ENCODE data around the gene CENPC. TPM values are rescaled to one million over a fixed set of nuclear protein-coding genes. Genes with fewer than 3 reads are reported as not detected.

The CENPC gene
- polyA plus RNA-seq, 1 donor (not counting 4 experiments of a cell fraction or from before 2014, with no cell fraction given) = 7.9 TPM

DNA sequence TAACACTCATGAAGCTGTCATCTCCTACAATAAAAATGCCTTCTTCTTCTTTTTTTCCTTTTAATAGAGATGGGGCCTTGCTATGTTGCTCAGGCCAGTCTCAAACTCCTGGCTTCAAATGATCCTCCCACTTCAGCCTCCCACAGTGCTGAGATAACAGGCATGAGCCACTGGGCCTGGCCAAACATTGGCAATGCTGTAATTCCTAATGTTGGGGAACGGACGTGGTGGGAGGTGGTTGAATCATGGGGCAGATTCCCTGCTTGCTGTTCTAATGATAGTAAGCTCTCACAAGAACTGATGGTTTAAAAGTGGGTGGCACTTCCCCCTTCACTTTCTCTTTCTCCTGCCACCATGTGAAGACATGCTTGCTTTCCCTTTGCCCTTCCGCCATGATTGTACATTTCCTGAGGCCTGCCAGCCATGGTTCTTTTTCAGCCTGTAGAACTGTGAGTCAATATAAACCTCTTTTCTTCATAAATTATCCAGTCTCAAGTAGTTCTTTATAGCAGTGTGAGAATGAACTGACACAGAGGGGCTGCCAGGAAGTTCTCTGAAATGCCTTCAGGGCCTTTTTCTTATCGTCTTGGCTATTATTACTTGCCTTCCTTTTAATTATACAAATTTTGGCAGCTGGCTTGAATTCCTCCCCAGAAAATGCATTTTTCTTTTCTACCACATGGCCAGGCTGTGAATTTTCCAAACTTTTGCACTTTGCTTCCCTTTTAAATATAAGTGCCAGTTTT, 93.0 kb downstream of the CENPC start:
- no peak for DNase-seq (ENCODE audit: low read depth, low spot score)
- Histone ChIP-seq H3K9me3 (ENCODE audit: control insufficient read depth, low read depth, low read length) (no peaks in the 10 kb centered on the region), H3K79me2 (ENCODE audit: control insufficient read depth, insufficient read depth, low read length) (no peaks in the 10 kb centered on the region), H3K27me3 (ENCODE audit: control insufficient read depth, extremely low read depth, insufficient read depth, low read length) (no peaks in the 10 kb centered on the region), H3K4me1 (ENCODE audit: control insufficient read depth, extremely low read depth, insufficient read depth, low read length) (no peaks in the 10 kb centered on the region), H3K9ac (ENCODE audit: control insufficient read depth, extremely low read depth, insufficient read depth, low read length) (no peak overlapping the region), H3K9me1 (ENCODE audit: control insufficient read depth, extremely low read depth, insufficient read depth, low read length) (no peaks in the 10 kb centered on the region), H3K4me2 (ENCODE audit: control insufficient read depth, extremely low read depth, insufficient read depth, low read depth, low read length) (no peak overlapping the region), H4K20me1 (ENCODE audit: control insufficient read depth, extremely low read depth, insufficient read depth, low read length) (no peaks in the 10 kb centered on the region), H2AFZ (ENCODE audit: control insufficient read depth, low read length) (no peak overlapping the region), H3K4me3 (ENCODE audit: control insufficient read depth in 2 of 3, extremely low read depth in 1 of 3, insufficient read depth in 2 of 3, low read depth in 1 of 3, low read length in 3 of 3) (no peak overlapping the region), H3K27ac (ENCODE audit: control insufficient read depth, insufficient read depth, low read length) (no peak overlapping the region), H3K36me3 (ENCODE audit: control insufficient read depth in 2 of 2, extremely low read depth in 1 of 2, insufficient read depth in 2 of 2, low read length in 2 of 2) (no peaks in the 10 kb centered on the region)
- dilution Hi-C loops (cut with MboI; ENCODE audit: extremely low pct_ligation_motif_present, low sequenced_read_pairs) = no loop called here
- FAIRE-seq = no peak
- TF ChIP-seq EZH2 (IDR thresholded peaks at IDR 0.05; ENCODE audit: low read length) = no peak
- TF ChIP-seq, protein P1, sequence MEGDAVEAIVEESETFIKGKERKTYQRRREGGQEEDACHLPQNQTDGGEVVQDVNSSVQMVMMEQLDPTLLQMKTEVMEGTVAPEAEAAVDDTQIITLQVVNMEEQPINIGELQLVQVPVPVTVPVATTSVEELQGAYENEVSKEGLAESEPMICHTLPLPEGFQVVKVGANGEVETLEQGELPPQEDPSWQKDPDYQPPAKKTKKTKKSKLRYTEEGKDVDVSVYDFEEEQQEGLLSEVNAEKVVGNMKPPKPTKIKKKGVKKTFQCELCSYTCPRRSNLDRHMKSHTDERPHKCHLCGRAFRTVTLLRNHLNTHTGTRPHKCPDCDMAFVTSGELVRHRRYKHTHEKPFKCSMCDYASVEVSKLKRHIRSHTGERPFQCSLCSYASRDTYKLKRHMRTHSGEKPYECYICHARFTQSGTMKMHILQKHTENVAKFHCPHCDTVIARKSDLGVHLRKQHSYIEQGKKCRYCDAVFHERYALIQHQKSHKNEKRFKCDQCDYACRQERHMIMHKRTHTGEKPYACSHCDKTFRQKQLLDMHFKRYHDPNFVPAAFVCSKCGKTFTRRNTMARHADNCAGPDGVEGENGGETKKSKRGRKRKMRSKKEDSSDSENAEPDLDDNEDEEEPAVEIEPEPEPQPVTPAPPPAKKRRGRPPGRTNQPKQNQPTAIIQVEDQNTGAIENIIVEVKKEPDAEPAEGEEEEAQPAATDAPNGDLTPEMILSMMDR (optimal IDR thresholded peaks at IDR 0.05 in 1 of 3, IDR thresholded peaks at IDR 0.05 in 1 of 3, conservative IDR thresholded peaks at IDR 0.05 in 1 of 3; ENCODE audit: extremely low read depth in 1 of 3, insufficient read depth in 2 of 3, low read length in 3 of 3) = no peak

DNA sequence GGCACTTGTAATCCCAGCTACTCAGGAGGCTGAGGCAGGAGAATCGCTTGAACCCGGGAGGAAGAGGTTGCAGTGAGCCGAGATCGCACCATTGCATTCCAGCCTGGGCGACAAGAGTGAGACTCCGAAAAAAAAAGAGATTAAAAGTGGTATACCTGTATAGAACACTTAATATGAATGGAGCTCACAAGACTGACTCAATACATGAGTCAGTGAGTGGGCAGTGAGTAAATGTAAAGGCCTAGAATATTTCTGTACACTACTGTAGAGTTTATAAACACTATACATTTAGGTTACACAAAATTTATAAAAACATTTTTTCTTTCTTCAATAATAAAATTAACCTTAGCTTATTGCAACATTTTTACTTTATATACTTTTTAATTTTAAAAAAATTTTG, 93.8 kb downstream of the CENPC start:
- Histone ChIP-seq H3K79me2 (ENCODE audit: control insufficient read depth, insufficient read depth, low read length) (no peaks in the 10 kb centered on the region), H3K9me1 (ENCODE audit: control insufficient read depth, extremely low read depth, insufficient read depth, low read length) (no peaks in the 10 kb centered on the region), H3K4me3 (ENCODE audit: control insufficient read depth in 2 of 3, extremely low read depth in 1 of 3, insufficient read depth in 2 of 3, low read depth in 1 of 3, low read length in 3 of 3) (no peak overlapping the region), H3K9ac (ENCODE audit: control insufficient read depth, extremely low read depth, insufficient read depth, low read length) (no peak overlapping the region), H4K20me1 (ENCODE audit: control insufficient read depth, extremely low read depth, insufficient read depth, low read length) (no peaks in the 10 kb centered on the region), H3K4me1 (ENCODE audit: control insufficient read depth, extremely low read depth, insufficient read depth, low read length) (no peaks in the 10 kb centered on the region), H3K27ac (ENCODE audit: control insufficient read depth, insufficient read depth, low read length) (no peak overlapping the region), H3K4me2 (ENCODE audit: control insufficient read depth, extremely low read depth, insufficient read depth, low read depth, low read length) (no peak overlapping the region), H2AFZ (ENCODE audit: control insufficient read depth, low read length) (no peak overlapping the region), H3K36me3 (ENCODE audit: control insufficient read depth in 2 of 2, extremely low read depth in 1 of 2, insufficient read depth in 2 of 2, low read length in 2 of 2) (no peaks in the 10 kb centered on the region), H3K9me3 (ENCODE audit: control insufficient read depth, low read depth, low read length) (no peaks in the 10 kb centered on the region), H3K27me3 (ENCODE audit: control insufficient read depth, extremely low read depth, insufficient read depth, low read length) (no peaks in the 10 kb centered on the region)
- FAIRE-seq (no peak), DNase-seq (ENCODE audit: low read depth, low spot score) (no peak)
- TF ChIP-seq, protein P1 (optimal IDR thresholded peaks at IDR 0.05 in 1 of 3, IDR thresholded peaks at IDR 0.05 in 1 of 3, conservative IDR thresholded peaks at IDR 0.05 in 1 of 3; ENCODE audit: extremely low read depth in 1 of 3, insufficient read depth in 2 of 3, low read length in 3 of 3) = no peak
- TF ChIP-seq EZH2 (IDR thresholded peaks at IDR 0.05; ENCODE audit: low read length) = no peak
- dilution Hi-C loops (cut with MboI; ENCODE audit: extremely low pct_ligation_motif_present, low sequenced_read_pairs) = no loop called here
